Activated naive CD4-positive, alpha-beta T cell treated with Interleukin-2 at 50 U/mL for 16 hours (primary cell): ENCODE measurements around the gene UGT1A8.
"Not testable (repeated sequence)": the region's sequence is repeated elsewhere in the genome, so short reads cannot be mapped to it uniquely, and the experiment has no call there.

ENCODE experiments used
- DNase-seq: peaks from one replicate; pipeline ENCODE4 v3.0.0-alpha.2; 2020

The UGT1A8 gene

DNA sequence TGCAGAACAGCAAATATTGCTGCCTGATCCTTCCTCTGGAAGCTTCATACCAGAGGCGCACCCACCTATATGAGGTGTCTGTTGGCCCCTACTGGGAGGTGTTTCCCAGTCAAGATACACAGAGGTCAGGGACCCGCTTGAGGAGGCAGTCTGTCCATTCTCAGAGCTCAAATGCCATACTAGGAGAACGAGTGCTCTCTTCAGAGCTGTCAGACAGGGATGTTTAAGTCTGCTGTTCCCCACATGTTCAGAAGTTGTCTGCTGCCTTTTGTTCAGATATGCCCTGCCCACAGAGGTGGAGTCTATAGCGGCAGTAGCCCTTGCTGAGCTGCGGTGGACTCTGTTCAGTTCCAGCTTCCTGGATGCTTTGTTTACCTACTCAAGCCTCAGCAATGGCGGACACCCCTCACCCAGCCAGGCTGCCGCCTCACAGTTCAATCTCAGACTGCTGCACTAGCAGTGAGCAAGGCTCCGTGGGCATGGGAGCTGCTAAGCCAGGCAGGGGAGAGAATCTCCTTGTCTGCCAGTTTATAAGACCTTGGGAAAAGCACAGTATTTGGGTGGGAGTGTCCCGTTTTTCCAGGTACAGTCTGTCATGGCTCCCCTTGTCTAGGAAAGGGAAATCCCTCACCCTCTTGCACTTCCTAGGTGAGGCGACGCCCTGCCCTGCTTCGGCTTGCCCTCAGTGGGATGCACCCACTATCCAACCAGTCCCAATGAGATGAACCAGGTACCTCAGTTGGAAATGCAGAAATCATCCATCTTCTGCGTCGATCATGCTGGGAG is 119.6 kb downstream of the UGT1A8 start:
- not testable (repeated sequence) for DNase-seq

DNA sequence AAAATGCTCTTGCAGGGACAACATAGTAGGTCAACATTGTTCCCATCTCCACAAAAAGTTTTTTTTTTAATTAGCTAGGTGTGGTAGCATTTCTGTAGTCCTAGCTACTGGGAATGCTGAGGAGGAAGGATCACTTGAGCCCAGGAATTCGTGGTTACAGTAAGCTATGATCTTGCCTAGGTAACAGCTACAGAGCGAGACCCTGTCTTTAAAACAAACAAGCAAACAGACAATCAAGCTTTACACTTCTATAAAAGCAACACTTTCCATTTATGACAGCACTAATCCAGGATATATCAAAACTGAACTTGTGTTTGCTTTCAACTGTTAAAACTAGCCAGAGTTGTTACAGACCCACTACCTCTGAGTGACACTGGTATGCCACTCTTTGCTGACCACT is 123.4 kb downstream of the UGT1A8 start:
- no peak for DNase-seq

GRCh38 chr2:233743464-233744259 is 126.2 kb downstream of the UGT1A8 start:
- DNase-seq = no peak

DNA sequence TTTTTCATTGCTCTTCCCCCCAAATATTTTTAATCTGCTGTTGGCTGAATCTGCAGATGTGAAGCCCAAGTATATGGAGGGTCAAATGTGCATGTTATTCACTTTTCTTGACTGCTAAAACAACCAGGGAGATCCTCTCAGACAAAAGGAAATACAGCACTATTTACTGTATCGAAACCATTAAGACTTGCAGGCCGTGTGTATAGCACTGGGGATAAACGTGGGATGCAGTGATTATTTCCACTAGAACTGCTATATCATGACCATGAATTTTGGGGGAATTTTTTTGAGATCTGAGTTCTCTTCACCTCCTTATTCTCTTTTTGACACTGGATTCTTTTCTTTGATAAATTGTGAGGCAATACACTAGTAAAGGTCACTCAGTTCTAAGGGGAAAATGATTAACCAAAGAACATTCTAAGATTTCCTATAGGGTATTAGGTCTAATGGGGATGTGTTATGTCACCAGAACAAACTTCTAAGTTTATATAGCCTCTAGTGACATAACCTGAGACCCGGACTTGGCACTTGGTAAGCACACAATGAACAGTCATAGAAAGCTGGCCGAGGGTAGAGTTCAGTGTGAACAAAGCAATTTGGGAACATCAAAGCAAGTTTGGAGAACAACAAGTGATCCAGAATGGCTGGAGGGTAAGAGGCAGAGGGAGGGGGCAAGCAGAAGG is 127.8 kb downstream of the UGT1A8 start:
- DNase-seq = no peak

- not testable (repeated sequence) for DNase-seq
Observed at GRCh38 chr2:233745838-233746237, 128.4 kb downstream of the UGT1A8 start.

DNA sequence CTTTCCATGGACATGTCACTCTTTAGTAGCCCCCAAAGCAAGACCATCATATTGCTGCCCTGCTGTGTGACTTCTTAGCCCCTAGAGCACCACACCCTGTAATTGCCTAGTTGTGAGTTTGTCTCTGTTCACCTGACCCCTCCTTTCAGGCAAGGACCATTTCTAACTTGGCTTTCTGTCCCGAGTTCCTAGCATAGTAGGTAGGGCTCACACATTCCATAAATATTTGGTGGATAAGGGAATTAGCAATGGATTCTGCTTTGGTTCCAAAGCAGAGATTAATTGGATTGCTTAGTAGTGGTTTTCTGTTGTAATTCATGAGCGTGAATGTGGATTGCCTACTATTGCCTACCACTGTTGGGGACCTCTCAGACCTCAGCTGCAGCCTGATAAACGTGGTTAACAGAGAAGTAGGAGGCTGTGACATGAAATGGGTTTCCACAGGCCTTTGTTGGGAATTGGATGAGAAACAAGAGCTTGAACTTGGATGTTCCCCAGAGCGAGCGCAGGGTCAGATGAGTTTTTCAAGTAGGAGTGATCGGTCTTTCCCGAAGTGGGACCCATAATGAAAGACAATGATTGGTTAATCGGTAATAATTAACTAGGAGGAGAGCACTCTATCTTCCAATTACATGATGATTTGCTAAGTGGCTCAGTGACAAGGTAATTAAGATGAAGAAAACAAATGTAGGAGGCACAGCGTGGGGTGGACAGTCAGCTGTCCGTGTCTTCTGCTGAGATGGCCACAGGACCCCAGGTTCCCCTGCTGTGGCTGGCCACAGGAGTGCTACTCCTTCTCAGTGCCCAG is 129.2 kb downstream of the UGT1A8 start:
- DNase-seq = no peak

GRCh38 chr2:233747283-233747544 is 129.8 kb downstream of the UGT1A8 start:
- DNase-seq = no peak

DNA sequence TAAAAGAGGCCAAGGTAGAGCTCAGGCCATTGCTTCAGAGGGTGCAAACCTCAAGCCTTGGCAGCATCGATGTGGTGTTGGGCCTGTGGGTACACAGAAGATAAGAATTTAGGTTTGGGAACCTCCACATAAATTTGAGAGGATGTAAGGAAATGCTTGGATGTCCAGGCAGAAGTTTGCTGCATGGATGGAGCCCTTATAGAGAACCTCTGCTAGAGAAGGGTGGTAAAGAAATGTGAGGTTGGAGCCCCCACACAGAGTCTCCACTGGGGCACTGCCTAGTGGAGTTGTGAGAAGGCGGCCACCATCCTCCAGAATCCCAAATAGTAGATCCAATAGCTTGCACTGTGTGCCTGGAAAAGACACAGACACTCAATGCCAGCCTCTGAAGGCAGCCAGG is 133.3 kb downstream of the UGT1A8 start:
- DNase-seq = not testable (repeated sequence)

DNA sequence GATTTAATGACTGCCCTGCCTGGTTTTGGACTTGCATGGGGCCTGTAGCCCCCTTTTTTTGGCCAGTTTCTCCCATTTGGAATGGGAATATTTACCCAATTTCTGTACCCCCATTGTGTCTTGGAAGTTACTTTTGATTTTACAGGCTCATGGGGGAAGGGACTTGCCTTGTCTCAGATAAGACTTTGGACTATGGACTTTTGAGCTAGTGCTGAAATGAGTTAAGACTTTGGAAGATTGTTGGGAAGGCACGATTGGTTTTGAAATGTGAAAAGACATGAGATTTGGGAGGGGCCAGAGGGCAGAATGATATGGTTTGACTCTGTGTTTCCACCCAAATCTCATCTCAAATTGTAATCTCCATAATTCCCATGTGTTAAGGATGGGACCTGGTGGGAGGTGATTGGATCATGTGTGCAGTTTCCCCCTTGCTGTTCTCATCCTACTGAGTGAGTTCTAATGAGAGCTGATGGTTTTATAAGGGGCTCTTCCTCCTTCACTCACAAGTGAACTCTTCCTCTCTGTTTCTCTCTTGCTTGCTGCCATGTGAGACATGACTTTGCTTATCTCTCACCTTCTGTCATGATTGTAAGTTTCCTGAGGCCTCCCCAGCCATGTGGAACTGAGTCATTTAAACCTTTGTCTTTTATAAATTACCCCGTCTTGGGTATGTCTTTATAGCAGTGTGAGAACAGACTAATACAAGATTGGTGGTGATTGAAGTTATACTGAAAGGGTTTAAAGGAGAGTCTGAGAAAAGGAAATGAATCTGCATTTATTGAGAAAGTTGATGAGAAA is 134.0 kb downstream of the UGT1A8 start:
- DNase-seq = not testable (repeated sequence)

DNA sequence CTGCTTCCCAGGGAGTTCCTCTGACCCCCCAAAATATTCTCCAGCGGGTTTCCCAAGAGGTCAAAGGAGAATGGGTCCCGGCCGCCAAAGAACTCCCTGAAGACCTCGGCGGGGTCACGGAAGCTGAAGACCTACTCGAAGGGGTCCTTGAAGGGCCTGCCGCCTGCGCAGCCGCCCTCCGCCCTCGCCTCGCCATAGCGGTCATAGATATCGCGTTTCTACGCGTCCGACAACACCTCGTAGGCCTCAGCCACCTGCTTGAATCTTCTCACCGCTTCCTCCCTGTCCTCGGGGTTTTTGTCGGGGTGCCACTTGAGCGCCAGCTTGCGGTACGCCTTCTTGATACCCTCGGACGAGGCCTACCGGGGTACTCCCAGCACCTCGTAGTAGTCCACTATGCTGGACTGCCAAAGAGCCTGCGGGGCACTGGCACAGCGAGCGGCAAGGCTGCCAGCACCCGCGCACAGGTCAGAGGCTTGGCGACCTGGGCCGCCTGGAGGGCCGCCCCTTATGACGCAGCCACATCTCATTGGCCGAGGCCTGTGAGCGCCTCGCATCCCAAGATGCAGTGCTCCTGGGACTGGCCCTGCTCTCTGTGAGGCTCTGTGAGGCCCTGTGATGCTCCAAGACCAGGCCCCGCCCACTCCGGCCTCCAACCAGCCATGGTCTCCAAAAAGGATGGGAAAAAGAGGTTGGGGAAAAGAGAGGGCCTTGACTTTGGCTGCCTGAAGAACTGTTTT is 137.6 kb downstream of the UGT1A8 start:
- DNase-seq = no peak

GRCh38 chr2:233756429-233757081 is 139.1 kb downstream of the UGT1A8 start:
- no peak for DNase-seq

DNA sequence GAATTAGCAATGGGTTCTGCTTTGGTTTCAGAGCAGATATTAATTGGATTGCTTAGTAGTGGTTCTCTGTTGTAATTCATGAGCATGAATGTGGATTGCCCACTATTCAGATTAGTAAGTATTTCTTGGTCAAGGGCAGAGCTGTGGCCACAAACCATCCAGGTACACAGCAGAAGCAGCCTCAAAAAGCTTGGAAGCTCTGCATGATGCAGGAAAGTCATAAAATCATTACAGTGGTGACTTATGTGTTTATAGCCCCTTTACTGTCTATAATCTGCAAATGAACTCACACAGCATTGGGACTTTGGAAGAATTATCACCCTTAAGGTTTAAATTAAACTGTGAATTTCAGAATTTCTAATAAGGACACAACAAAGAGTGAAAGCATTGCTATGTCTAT is 140.7 kb downstream of the UGT1A8 start:
- no peak for DNase-seq

DNA sequence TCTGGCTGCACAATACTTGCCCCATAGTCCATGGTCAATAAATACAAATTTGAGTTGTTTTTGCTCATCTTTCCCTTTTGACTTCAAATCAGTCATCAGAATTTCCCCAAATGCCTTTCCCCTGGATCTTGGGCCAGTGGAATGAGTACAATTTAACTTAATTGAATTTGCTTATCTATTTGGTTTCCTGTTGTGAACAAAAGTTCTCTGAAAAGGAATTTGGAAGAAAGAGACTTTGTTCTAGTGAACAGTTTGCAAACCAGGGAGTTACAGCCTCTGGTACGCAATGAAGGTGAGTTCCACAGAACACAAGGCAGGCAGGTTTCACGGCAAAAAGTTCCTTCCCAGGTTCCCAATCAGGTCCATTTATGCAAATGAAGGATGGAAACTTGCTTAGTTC is 141.4 kb downstream of the UGT1A8 start:
- no peak for DNase-seq

GRCh38 chr2:233760043-233760442 is 142.6 kb downstream of the UGT1A8 start, which contains the start of gene UGT1A1:
UGT1A1 (plus strand) TSS chr2:233760270; CDS start chr2:233760288, 18 bp downstream.
- DNase-seq = no peak

DNA sequence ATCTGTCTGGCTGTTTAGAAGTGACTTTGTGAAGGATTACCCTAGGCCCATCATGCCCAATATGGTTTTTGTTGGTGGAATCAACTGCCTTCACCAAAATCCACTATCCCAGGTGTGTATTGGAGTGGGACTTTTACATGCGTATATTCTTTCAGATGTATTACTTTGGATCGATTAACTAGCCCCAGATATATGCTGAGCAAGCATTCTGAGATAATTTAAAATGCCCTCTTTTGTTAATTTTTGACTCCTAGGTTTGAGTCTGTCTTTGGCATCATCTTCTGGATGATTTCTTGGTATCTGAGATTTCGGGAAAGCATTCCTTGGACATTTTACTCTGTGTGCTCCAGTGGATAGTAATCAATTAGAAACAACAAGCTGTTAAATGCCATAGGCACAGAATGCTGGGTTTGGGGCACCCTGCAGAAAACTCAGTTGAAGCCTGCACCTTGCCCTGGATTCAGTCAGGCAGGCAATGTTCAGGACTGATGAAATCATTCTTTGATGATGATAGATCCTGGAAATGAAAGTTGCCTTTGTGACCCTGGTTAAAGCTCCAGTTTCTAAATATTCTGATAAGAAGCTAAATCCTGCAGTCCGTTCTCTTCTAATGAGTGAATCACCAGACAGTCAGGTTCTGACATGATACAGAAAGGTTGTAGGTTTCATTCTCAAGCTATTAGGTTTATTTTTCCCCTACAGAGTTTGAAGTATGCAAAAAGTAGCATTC is 143.8 kb downstream of the UGT1A8 start:
- DNase-seq = no peak

- DNase-seq = no peak
Observed at GRCh38 chr2:233764264-233764663, 146.8 kb downstream of the UGT1A8 start.

DNA sequence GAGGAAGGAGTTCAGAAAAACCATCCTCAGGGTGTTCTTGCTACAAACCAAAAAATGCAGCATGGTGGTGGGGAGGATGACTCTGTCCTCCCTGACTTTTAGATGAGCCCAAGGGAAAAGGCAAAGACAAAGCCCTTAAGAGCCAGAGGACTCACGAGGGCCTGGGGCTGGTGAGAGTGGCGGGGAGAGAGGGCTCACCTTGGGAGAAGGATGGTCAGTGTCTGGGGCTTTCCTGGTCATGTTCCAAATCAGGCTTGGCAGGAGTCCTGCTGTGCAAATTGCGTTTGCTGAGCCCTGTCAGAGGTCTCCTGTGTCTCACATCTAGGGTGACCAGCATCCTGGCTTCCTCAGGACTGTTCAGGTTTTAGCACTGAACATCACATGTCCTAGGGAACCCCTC is 147.3 kb downstream of the UGT1A8 start:
- no peak for DNase-seq

GRCh38 chr2:233766416-233766815 is 149.0 kb downstream of the UGT1A8 start:
- DNase-seq = no peak

DNA sequence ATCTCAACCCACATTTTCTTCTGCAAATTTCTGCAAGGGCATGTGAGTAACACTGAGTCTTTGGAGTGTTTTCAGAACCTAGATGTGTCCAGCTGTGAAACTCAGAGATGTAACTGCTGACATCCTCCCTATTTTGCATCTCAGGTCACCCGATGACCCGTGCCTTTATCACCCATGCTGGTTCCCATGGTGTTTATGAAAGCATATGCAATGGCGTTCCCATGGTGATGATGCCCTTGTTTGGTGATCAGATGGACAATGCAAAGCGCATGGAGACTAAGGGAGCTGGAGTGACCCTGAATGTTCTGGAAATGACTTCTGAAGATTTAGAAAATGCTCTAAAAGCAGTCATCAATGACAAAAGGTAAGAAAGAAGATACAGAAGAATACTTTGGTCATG is 150.6 kb downstream of the UGT1A8 start:
- no peak for DNase-seq

- DNase-seq = no peak
Observed at GRCh38 chr2:233769260-233769659, 151.8 kb downstream of the UGT1A8 start.
